AG04450 (cell line): ENCODE measurements around the gene MGA. TPM values are rescaled to one million over a fixed set of nuclear protein-coding genes. Genes with fewer than 3 reads are reported as not detected.

Source experiments
- CTCF ChIA-PET: fragments of 300-600, 350-600 bp; formaldehyde crosslinking; extraction: SDS; loops from one replicate; lab custom pipeline; 2022; ENCODE audit warnings: antibody characterized with exemption, inconsistent platforms; lab: Charles Lee
- POLR2A ChIA-PET: fragments of 350-600 bp; formaldehyde crosslinking; extraction: SDS; loops from one replicate; lab custom pipeline; 2021; ENCODE audit warnings: antibody characterized with exemption, inconsistent platforms; lab: Yijun Ruan, JAX
- DNase-seq: peaks from one replicate; pipeline ENCODE4 v3.0.0-alpha.2; 2011; ENCODE audit warnings: low read depth, low spot score
- H3K27ac ChIP-seq: one replicate; pipeline ENCODE4 v1.5.1; 2012; ENCODE audit warnings: low read depth, low read length, control low read depth
- H3K27me3 ChIP-seq: one replicate; pipeline ENCODE4 v1.6.0; 2012; ENCODE audit warnings: low read length; ENCODE audit not compliant: control insufficient read depth, insufficient read depth
- H3K4me3 ChIP-seq: 2 replicates; pipeline ENCODE4 v1.5.1; 2011; ENCODE audit warnings: mild to moderate bottlenecking, low read depth, low read length, control low read depth
- H3K9me3 ChIP-seq: 2 replicates; pipeline ENCODE4 v1.5.1; 2012; ENCODE audit warnings: low read length; ENCODE audit not compliant: control insufficient read depth, insufficient read depth
- CTCF ChIP-seq: IDR thresholded peaks from 2 replicates; pipeline ENCODE4 v1.5.1; 2011; ENCODE audit warnings: low read depth, low read length, control low read depth, inconsistent platforms
- polyA plus RNA-seq: library from polyadenylated mRNA; depleted of rRNA; stranded (reverse); fragments of >200 nt; gene quantifications from 2 replicates; pipeline ENCODE4 v1.2.3, GENCODE V29; 2011

Gene MGA
- polyA plus RNA-seq, 1 experiment = 9.7 TPM

GRCh38 chr15:41804361-41804760, 144.2 kb downstream of the MGA start:
- Histone ChIP-seq H3K27ac (no peak overlapping the region), H3K4me3 (no peak overlapping the region), H3K9me3 (no peaks in the 10 kb centered on the region), H3K27me3 (no peaks in the 10 kb centered on the region)
- no peak for DNase-seq
- TF ChIP-seq CTCF = no peak
- ChIA-PET CTCF (interaction anchor here (15.8 kb wide), 1 partner anchor 27 kb away, joined by 362 read pairs; the partner anchor contains the start of gene MAPKBP1), POLR2A (no interaction called here)

- Histone ChIP-seq H3K27ac (no peak overlapping the region), H3K9me3 (no peaks in the 10 kb centered on the region), H3K27me3 (no peaks in the 10 kb centered on the region), H3K4me3 (no peak overlapping the region)
- ChIA-PET POLR2A (no interaction called here), CTCF (interaction anchor here (15.8 kb wide), 1 partner anchor 28 kb away, joined by 362 read pairs; the partner anchor contains the start of gene MAPKBP1)
- DNase-seq = no peak
- no peak for TF ChIP-seq CTCF
Observed at GRCh38 chr15:41804916-41805666, 144.9 kb downstream of the MGA start.

GRCh38 chr15:41805711-41806110, 145.5 kb downstream of the MGA start:
- no peak for DNase-seq
- ChIA-PET POLR2A (no interaction called here), CTCF (interaction anchor here (15.8 kb wide), 1 partner anchor 29 kb away, joined by 362 read pairs; the partner anchor contains the start of gene MAPKBP1)
- Histone ChIP-seq H3K27me3 (no peaks in the 10 kb centered on the region), H3K9me3 (no peaks in the 10 kb centered on the region), H3K4me3 (no peak overlapping the region), H3K27ac (no peak overlapping the region)
- TF ChIP-seq CTCF = no peak

- Histone ChIP-seq H3K4me3 (no peak overlapping the region), H3K9me3 (no peaks in the 10 kb centered on the region), H3K27ac (no peak overlapping the region), H3K27me3 (no peaks in the 10 kb centered on the region)
- DNase-seq = no peak
- ChIA-PET POLR2A (no interaction called here), CTCF (interaction anchor here (15.8 kb wide), 1 partner anchor 29 kb away, joined by 362 read pairs; the partner anchor contains the start of gene MAPKBP1)
- no peak for TF ChIP-seq CTCF
Observed at GRCh38 chr15:41806291-41807181, 146.3 kb downstream of the MGA start.
